ENCODE results near the gene ASB2. TPM values are rescaled to one million over a fixed set of nuclear protein-coding genes. Genes with fewer than 3 reads are reported as not detected.

The ASB2 gene
- total RNA-seq, 1 experiment from 2014 or later = not detected

GRCh38 chr14:93977171-93977570, 801 bp upstream of the ASB2 start:
- Histone ChIP-seq H3K79me2 (ENCODE audit: insufficient read depth, low read length) (no peaks in the 10 kb centered on the region), H3K27ac (ENCODE audit: low read depth, low read length) (no peak overlapping the region), H3K4me3 (replicated peaks in 1 of 2; ENCODE audit: low read depth in 1 of 2, low read length in 2 of 2) (no peak overlapping the region), H3K36me3 (ENCODE audit: control insufficient read depth in 1 of 2, insufficient read depth in 2 of 2, low read length in 2 of 2) (no peaks in the 10 kb centered on the region), H2AFZ (ENCODE audit: low read depth, low read length, poor library complexity, severe bottlenecking) (no peak overlapping the region), H4K20me1 (ENCODE audit: insufficient read depth) (no peaks in the 10 kb centered on the region), H3K4me2 (ENCODE audit: low read length) (no peak overlapping the region), H3K9me3 (ENCODE audit: control insufficient read depth in 1 of 2, insufficient read depth in 1 of 2, low read depth in 1 of 2, low read length in 2 of 2) (no peaks in the 10 kb centered on the region), H3K9me2 (ENCODE audit: insufficient read depth) (no peaks in the 10 kb centered on the region), H3K27me3 (ENCODE audit: insufficient read depth, low read length) (no peaks in the 10 kb centered on the region), H3K9ac (ENCODE audit: low read length) (no peak overlapping the region), H3K4me1 (ENCODE audit: control insufficient read depth in 1 of 2, insufficient read depth in 2 of 2, low read length in 2 of 2) (no peaks in the 10 kb centered on the region)
- intact Hi-C loops (cut with micrococcal nuclease) = no loop called here
- CTCF ChIA-PET = no interaction called here
- DNase-seq (ENCODE audit: low read depth, low spot score) (no peak), ATAC-seq (no peak)
- RAD21 ChIA-PET (ENCODE audit: low non-redundant PET in 1 of 2, low total read pairs in 2 of 2, uncharacterized antibody in 2 of 2, unreplicated experiment in 2 of 2) = no interaction called here
- TF ChIP-seq POLR2A (IDR thresholded peaks at IDR 0.05; ENCODE audit: borderline replicate concordance, extremely low read depth, insufficient read depth, insufficient read length) (no peak), CEBPB (IDR thresholded peaks at IDR 0.05; ENCODE audit: low read depth) (no peak), EZH2 (IDR thresholded peaks at IDR 0.05) (no peak), SIN3A (IDR thresholded peaks at IDR 0.05; ENCODE audit: low read depth) (no peak), ZBTB33 (IDR thresholded peaks at IDR 0.05; ENCODE audit: extremely low read depth, insufficient replicate concordance, low read length) (no peak), EGR1 (IDR thresholded peaks at IDR 0.05; ENCODE audit: low read depth) (no peak), SRF (IDR thresholded peaks at IDR 0.05; ENCODE audit: low read depth) (no peak), FOSL1 (IDR thresholded peaks at IDR 0.05; ENCODE audit: low read depth) (no peak), EZH2phosphoT487 (IDR thresholded peaks at IDR 0.05; ENCODE audit: borderline replicate concordance) (no peak), JUND (IDR thresholded peaks at IDR 0.05) (no peak), ELF1 (IDR thresholded peaks at IDR 0.05; ENCODE audit: borderline replicate concordance, low read depth) (no peak), ATF3 (IDR thresholded peaks at IDR 0.05) (no peak), RAD21 (IDR thresholded peaks at IDR 0.05; ENCODE audit: low read depth) (no peak), ZFX (IDR thresholded peaks at IDR 0.05) (no peak), ZNF274 (IDR thresholded peaks at IDR 0.05; ENCODE audit: low read depth, low read length) (no peak)
- TF ChIP-seq, protein P1, sequence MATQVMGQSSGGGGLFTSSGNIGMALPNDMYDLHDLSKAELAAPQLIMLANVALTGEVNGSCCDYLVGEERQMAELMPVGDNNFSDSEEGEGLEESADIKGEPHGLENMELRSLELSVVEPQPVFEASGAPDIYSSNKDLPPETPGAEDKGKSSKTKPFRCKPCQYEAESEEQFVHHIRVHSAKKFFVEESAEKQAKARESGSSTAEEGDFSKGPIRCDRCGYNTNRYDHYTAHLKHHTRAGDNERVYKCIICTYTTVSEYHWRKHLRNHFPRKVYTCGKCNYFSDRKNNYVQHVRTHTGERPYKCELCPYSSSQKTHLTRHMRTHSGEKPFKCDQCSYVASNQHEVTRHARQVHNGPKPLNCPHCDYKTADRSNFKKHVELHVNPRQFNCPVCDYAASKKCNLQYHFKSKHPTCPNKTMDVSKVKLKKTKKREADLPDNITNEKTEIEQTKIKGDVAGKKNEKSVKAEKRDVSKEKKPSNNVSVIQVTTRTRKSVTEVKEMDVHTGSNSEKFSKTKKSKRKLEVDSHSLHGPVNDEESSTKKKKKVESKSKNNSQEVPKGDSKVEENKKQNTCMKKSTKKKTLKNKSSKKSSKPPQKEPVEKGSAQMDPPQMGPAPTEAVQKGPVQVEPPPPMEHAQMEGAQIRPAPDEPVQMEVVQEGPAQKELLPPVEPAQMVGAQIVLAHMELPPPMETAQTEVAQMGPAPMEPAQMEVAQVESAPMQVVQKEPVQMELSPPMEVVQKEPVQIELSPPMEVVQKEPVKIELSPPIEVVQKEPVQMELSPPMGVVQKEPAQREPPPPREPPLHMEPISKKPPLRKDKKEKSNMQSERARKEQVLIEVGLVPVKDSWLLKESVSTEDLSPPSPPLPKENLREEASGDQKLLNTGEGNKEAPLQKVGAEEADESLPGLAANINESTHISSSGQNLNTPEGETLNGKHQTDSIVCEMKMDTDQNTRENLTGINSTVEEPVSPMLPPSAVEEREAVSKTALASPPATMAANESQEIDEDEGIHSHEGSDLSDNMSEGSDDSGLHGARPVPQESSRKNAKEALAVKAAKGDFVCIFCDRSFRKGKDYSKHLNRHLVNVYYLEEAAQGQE (IDR thresholded peaks at IDR 0.05; ENCODE audit: low read depth) = no peak
- TF ChIP-seq, protein P2, sequence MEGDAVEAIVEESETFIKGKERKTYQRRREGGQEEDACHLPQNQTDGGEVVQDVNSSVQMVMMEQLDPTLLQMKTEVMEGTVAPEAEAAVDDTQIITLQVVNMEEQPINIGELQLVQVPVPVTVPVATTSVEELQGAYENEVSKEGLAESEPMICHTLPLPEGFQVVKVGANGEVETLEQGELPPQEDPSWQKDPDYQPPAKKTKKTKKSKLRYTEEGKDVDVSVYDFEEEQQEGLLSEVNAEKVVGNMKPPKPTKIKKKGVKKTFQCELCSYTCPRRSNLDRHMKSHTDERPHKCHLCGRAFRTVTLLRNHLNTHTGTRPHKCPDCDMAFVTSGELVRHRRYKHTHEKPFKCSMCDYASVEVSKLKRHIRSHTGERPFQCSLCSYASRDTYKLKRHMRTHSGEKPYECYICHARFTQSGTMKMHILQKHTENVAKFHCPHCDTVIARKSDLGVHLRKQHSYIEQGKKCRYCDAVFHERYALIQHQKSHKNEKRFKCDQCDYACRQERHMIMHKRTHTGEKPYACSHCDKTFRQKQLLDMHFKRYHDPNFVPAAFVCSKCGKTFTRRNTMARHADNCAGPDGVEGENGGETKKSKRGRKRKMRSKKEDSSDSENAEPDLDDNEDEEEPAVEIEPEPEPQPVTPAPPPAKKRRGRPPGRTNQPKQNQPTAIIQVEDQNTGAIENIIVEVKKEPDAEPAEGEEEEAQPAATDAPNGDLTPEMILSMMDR (IDR thresholded peaks at IDR 0.05 in 2 of 3, conservative IDR thresholded peaks at IDR 0.05 in 1 of 3; ENCODE audit: borderline replicate concordance in 1 of 3, insufficient read depth in 1 of 3, low read depth in 2 of 3, low read length in 2 of 3) = no peak
- TF ChIP-seq, protein P3, sequence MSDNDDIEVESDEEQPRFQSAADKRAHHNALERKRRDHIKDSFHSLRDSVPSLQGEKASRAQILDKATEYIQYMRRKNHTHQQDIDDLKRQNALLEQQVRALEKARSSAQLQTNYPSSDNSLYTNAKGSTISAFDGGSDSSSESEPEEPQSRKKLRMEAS (IDR thresholded peaks at IDR 0.05) = no peak
- POLR2A ChIA-PET = no interaction called here
- no TSS peak for BruUV-seq (replicated peaks)

Measured in HCT116 (cell line).